ENCODE data around the gene VWDE. TPM values are rescaled to one million over a fixed set of nuclear protein-coding genes. Genes with fewer than 3 reads are reported as not detected.
A peak's percentile ranks its signal among the peaks of the same experiment; 100 is the strongest.

VWDE gene
- total and polyA plus RNA-seq, 5 donors = 6.1 to 18.4 (median 10.6) TPM

- 81% methylated on average over 5 of the region's 5 CpGs for WGBS
- no peak for ATAC-seq
- Histone ChIP-seq H3K27ac (ENCODE audit: low read length) (no peak overlapping the region), H3K4me3 (ENCODE audit: low read length) (no peak overlapping the region), H3K27me3 (ENCODE audit: control insufficient read depth, insufficient read depth) (no peaks in the 10 kb centered on the region), H3K4me1 (ENCODE audit: control insufficient read depth, insufficient read depth, low read length) (no peaks in the 10 kb centered on the region), H3K9me3 (ENCODE audit: control insufficient read depth, low read length) (no peaks in the 10 kb centered on the region)
- intact Hi-C loops (cut with DNase I) = no loop called here
- DNase-seq = no peak
Measured at GRCh38 chr7:12373580-12374263, 29.9 kb downstream of the VWDE start.

DNA sequence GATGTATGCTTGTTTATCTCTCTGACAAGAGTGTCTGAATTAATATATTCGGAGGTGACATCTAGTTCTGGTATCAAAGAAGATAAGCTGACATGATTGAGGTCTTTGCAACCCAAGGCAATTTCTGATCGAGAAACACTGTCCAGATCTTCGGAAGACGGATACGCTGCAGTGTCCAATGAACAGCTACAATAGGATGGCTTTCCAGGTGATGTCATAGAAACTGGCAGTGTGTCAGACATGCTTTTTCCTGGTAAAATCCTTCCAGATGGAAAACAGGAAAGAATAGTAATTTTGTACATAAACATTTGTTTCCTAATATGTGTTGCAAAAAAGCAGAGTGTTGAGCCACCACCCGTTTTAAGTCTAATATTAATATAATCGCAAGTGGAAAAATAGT, 33.4 kb downstream of the VWDE start:
- Histone ChIP-seq H3K9me3 (ENCODE audit: control insufficient read depth, low read length) (no peaks in the 10 kb centered on the region), H3K27me3 (ENCODE audit: control insufficient read depth, insufficient read depth) (no peaks in the 10 kb centered on the region), H3K4me3 (ENCODE audit: low read length) (no peak overlapping the region), H3K27ac (ENCODE audit: low read length) (no peak overlapping the region), H3K4me1 (ENCODE audit: control insufficient read depth, insufficient read depth, low read length) (no peaks in the 10 kb centered on the region)
- WGBS = 59% methylated on average over 7 of the region's 7 CpGs
- intact Hi-C loops (cut with DNase I) = no loop called here
- no peak for DNase-seq
- no peak for ATAC-seq

DNA sequence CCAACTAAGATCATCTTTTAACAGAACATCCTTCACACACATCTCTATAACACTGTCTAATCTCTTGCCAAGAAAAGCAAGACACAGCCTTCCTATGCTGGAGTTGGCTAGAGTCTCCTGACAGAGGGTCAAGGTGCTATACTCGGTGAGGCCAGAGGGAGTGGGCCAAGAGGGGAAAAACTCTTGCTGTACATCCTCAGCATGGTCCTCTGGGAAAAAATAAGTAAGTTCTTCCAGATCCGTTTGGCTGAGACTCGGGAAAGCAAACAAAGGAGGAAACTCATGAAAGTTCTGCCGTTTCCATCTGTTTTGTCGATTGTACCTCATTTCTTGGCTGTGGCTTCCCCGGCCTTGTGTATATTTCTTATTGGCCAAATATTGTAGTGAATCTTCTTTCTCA, 33.9 kb downstream of the VWDE start:
- Histone ChIP-seq H3K27me3 (ENCODE audit: control insufficient read depth, insufficient read depth) (no peaks in the 10 kb centered on the region), H3K9me3 (ENCODE audit: control insufficient read depth, low read length) (no peaks in the 10 kb centered on the region), H3K4me3 (ENCODE audit: low read length) (no peak overlapping the region), H3K4me1 (ENCODE audit: control insufficient read depth, insufficient read depth, low read length) (no peaks in the 10 kb centered on the region), H3K27ac (ENCODE audit: low read length) (no peak overlapping the region)
- DNase-seq (no peak), ATAC-seq (peak in 1 of 2 donors; percentile 61)
- WGBS = 39% methylated on average over 6 of the region's 6 CpGs
- intact Hi-C loops (cut with DNase I) = no loop called here

GRCh38 chr7:12369072-12369471, 34.6 kb downstream of the VWDE start:
- Histone ChIP-seq H3K4me1 (ENCODE audit: control insufficient read depth, insufficient read depth, low read length) (no peaks in the 10 kb centered on the region), H3K27me3 (ENCODE audit: control insufficient read depth, insufficient read depth) (no peaks in the 10 kb centered on the region), H3K27ac (ENCODE audit: low read length) (no peak overlapping the region), H3K4me3 (ENCODE audit: low read length) (no peak overlapping the region), H3K9me3 (ENCODE audit: control insufficient read depth, low read length) (no peaks in the 10 kb centered on the region)
- DNase-seq (no peak), ATAC-seq (peak in 1 of 2 donors; percentile 55)
- intact Hi-C loops (cut with DNase I) = no loop called here

DNA sequence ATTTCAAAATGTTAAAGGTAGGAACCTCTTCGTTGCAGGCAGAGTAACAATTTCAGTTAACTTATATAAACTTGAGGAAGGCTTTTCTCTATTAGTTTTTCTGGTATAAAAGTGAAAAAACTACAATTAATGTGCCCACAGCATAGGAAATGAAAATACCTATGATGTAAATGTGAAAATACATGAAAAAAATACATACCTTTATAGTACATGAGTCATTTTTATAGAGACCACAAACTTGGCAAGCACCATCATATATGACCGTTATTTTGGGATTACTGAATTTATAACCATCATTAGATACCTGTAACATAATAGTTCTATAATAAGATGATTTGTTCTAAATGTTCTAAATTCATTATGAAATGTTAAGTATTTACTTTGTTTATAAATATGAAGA, 42.7 kb downstream of the VWDE start:
- Histone ChIP-seq H3K4me1 (ENCODE audit: control insufficient read depth, insufficient read depth, low read length) (no peaks in the 10 kb centered on the region), H3K9me3 (ENCODE audit: control insufficient read depth, low read length) (no peaks in the 10 kb centered on the region), H3K27ac (ENCODE audit: low read length) (no peak overlapping the region), H3K27me3 (ENCODE audit: control insufficient read depth, insufficient read depth) (no peaks in the 10 kb centered on the region), H3K4me3 (ENCODE audit: low read length) (no peak overlapping the region)
- ATAC-seq = no peak
- 38% methylated on average over 2 of the region's 2 CpGs for WGBS
- DNase-seq = no peak
- intact Hi-C loops (cut with DNase I) = no loop called here

GRCh38 chr7:12358694-12359093, 45.0 kb downstream of the VWDE start:
- H3K4me1 ChIP-seq (ENCODE audit: control insufficient read depth, insufficient read depth, low read length) = no peaks in the 10 kb centered on the region
- DNase-seq = no peak
- no peaks in the 10 kb centered on the region for H3K27me3 ChIP-seq (ENCODE audit: control insufficient read depth, insufficient read depth)
- no peak overlapping the region for H3K27ac ChIP-seq (ENCODE audit: low read length)
- no peaks in the 10 kb centered on the region for H3K9me3 ChIP-seq (ENCODE audit: control insufficient read depth, low read length)
- no peak overlapping the region for H3K4me3 ChIP-seq (ENCODE audit: low read length)
- intact Hi-C loops (cut with DNase I) = no loop called here
- no peak for ATAC-seq

DNA sequence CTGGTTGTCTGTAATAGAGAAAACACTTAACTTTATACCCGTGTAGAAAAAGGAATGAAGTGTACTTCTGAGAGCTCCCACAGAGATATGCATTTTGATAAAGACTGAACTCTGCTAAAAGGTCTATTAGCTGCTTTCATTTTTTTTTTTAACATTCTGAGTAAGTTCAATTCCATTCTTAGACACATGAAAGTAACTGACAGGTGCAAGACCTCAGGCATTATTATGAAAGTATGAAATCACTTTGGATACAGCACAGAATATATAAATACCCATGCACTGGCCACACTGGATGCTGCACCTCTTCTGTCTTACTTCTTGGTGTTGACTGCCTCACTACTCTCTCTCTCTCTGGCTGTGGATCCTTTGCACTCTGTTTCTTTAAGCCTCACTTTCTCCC, 46.2 kb downstream of the VWDE start:
- no peak for DNase-seq
- Histone ChIP-seq H3K4me3 (ENCODE audit: low read length) (no peak overlapping the region), H3K4me1 (ENCODE audit: control insufficient read depth, insufficient read depth, low read length) (no peaks in the 10 kb centered on the region), H3K9me3 (ENCODE audit: control insufficient read depth, low read length) (no peaks in the 10 kb centered on the region), H3K27ac (ENCODE audit: low read length) (no peak overlapping the region), H3K27me3 (ENCODE audit: control insufficient read depth, insufficient read depth) (no peaks in the 10 kb centered on the region)
- no peak for ATAC-seq
- WGBS = 20% methylated on average over 1 of the region's 1 CpG
- intact Hi-C loops (cut with DNase I) = no loop called here

GRCh38 chr7:12351843-12352242, 51.8 kb downstream of the VWDE start:
- H3K4me3 ChIP-seq (ENCODE audit: low read length) = no peak overlapping the region
- intact Hi-C loops (cut with DNase I) = no loop called here
- WGBS = 78% methylated on average over 4 of the region's 4 CpGs
- H3K9me3 ChIP-seq (ENCODE audit: control insufficient read depth, low read length) = no peaks in the 10 kb centered on the region
- no peaks in the 10 kb centered on the region for H3K4me1 ChIP-seq (ENCODE audit: control insufficient read depth, insufficient read depth, low read length)
- no peaks in the 10 kb centered on the region for H3K27me3 ChIP-seq (ENCODE audit: control insufficient read depth, insufficient read depth)
- DNase-seq (no peak), ATAC-seq (no peak)
- H3K27ac ChIP-seq (ENCODE audit: low read length) = no peak overlapping the region

DNA sequence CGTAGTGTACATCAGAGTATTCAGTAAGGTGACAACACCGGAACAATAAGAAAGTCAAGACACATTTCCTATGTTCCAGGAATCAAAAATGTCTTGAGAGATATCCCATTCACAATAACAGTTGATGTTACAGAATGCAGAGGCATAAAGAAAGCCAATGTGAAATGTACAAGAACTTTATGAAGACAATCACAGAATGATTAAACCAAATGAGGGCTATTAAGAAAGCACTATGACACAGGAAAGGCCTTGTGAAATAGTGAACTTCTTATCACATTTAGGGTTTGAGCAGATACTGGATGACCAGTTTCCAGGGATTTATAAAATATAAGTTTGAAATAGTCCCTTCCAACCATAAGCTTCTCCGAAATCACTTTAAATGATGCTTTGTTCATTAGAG, 52.7 kb downstream of the VWDE start:
- no peak overlapping the region for H3K4me3 ChIP-seq (ENCODE audit: low read length)
- no peaks in the 10 kb centered on the region for H3K27me3 ChIP-seq (ENCODE audit: control insufficient read depth, insufficient read depth)
- WGBS = 93% methylated on average over 3 of the region's 3 CpGs
- H3K9me3 ChIP-seq (ENCODE audit: control insufficient read depth, low read length) = no peaks in the 10 kb centered on the region
- DNase-seq (no peak), ATAC-seq (no peak)
- no peaks in the 10 kb centered on the region for H3K4me1 ChIP-seq (ENCODE audit: control insufficient read depth, insufficient read depth, low read length)
- no peak overlapping the region for H3K27ac ChIP-seq (ENCODE audit: low read length)
- intact Hi-C loops (cut with DNase I) = no loop called here

- 92% methylated on average over 2 of the region's 2 CpGs for WGBS
- intact Hi-C loops (cut with DNase I) = no loop called here
- no peak for ATAC-seq
- DNase-seq = no peak
- Histone ChIP-seq H3K4me3 (ENCODE audit: low read length) (no peak overlapping the region), H3K27ac (ENCODE audit: low read length) (no peak overlapping the region), H3K4me1 (ENCODE audit: control insufficient read depth, insufficient read depth, low read length) (no peaks in the 10 kb centered on the region), H3K9me3 (ENCODE audit: control insufficient read depth, low read length) (no peaks in the 10 kb centered on the region), H3K27me3 (ENCODE audit: control insufficient read depth, insufficient read depth) (no peaks in the 10 kb centered on the region)
Measured at GRCh38 chr7:12337095-12337494, 66.6 kb downstream of the VWDE start.

- Histone ChIP-seq H3K27ac (ENCODE audit: low read length) (no peak overlapping the region), H3K27me3 (ENCODE audit: control insufficient read depth, insufficient read depth) (no peaks in the 10 kb centered on the region), H3K9me3 (ENCODE audit: control insufficient read depth, low read length) (no peaks in the 10 kb centered on the region), H3K4me3 (ENCODE audit: low read length) (no peak overlapping the region), H3K4me1 (ENCODE audit: control insufficient read depth, insufficient read depth, low read length) (no peaks in the 10 kb centered on the region)
- no peak for ATAC-seq
- 57% methylated on average over 6 of the region's 6 CpGs for WGBS
- no peak for DNase-seq
- intact Hi-C loops (cut with DNase I) = loop anchor here in 3 of 4 donors (10.0 kb wide), 3 partner anchors 264 to 894 kb away; partner anchors contain the start of gene THSD7A (in 2 of the 3)
Measured at GRCh38 chr7:12328888-12329770, 74.5 kb downstream of the VWDE start.
